Islet of Langerhans (tissue), 1 donor: Measurements from ENCODE around the gene DPYSL3.

Experiments
- FAIRE-seq: peaks from one replicate; lab custom pipeline; 2011; peaks lifted over from hg19 to GRCh38; lab: Jason Lieb, UNC

Gene DPYSL3

GRCh38 chr5:147472664-147473475 is 37.0 kb downstream of the DPYSL3 start:
- no peak for FAIRE-seq

GRCh38 chr5:147467973-147468508 is 41.8 kb downstream of the DPYSL3 start:
- FAIRE-seq = no peak

GRCh38 chr5:147466360-147466980 is 43.4 kb downstream of the DPYSL3 start:
- no peak for FAIRE-seq

- FAIRE-seq = no peak
Observed at GRCh38 chr5:147465747-147466146, 44.1 kb downstream of the DPYSL3 start.

- FAIRE-seq = no peak
Observed at GRCh38 chr5:147464211-147464610, 45.7 kb downstream of the DPYSL3 start.

DNA sequence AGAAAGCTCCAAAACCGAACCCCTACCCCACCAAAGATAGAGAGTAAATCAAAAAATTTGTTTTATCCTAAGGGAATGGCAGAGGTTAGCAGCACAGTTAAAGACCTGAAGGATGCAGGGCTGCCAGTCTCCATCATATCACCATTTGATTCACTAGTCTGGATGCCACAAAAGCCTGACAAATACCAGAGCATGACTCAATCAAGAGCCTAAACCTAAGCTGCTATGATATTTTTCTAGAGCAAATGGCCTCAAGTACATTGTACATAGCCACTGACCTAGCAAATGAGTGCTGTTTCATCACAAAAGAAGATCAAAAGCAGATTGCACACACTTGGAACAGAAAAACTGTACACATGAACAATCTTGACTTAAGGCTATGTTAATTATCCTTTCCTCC is 48.0 kb downstream of the DPYSL3 start:
- FAIRE-seq = no peak

DNA sequence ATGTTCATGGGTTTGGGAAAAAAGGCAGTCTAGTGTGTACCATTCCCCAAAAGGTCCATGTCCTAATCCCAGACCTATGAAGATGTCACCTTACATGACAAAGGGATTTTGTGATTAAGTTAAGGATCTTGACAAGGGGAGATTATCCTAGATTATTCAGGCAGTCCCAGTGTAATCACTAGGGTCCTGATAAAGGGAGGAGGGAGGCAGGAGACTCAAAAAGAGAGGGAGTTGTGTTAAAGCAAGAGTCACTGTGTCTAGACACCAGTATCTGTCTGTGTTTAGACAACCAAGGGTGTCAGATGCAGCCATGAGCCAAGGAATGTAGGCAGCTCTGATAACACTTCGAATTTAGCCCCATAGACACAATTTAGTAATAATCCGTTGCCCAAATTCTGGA is 49.5 kb downstream of the DPYSL3 start:
- no peak for FAIRE-seq

- FAIRE-seq = no peak
Observed at GRCh38 chr5:147458581-147458980, 51.3 kb downstream of the DPYSL3 start.

- no peak for FAIRE-seq
Observed at GRCh38 chr5:147455822-147456450, 53.9 kb downstream of the DPYSL3 start.

DNA sequence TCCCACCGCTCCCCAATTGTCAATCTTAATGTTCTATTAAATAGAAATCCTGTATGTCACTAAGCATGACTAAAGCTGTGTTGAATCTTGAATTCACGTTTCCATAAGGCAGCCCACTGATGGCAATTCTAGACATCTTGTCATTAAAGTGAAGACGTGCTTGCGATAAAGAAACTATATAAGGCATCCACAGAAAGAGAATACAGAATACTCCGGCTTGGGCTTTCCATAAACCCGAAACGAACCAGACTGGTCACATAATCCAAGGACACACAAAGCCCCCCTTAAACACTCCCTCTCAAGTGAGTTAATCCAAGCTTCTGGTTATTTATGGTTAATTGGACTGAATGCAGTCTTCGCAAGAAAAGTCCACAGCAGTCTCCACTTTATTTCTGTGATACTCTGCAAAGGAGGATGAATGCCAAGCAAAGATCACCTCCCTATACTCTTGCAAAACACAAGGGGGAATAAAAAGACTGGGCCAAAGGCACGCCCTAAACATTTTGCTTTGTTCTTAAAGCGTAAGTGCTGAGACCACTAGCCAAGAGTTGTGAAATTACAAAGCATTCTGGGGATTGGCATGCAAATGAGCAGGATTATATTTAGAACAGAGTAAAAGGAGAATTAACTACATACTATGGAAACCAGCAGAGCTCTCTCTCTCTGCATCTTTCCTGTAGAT is 54.7 kb downstream of the DPYSL3 start:
- FAIRE-seq = no peak

GRCh38 chr5:147453875-147454814 is 55.7 kb downstream of the DPYSL3 start:
- FAIRE-seq = no peak

GRCh38 chr5:147452165-147452811 is 57.6 kb downstream of the DPYSL3 start:
- FAIRE-seq = no peak

- FAIRE-seq = no peak
Observed at GRCh38 chr5:147451193-147451592, 58.7 kb downstream of the DPYSL3 start.

DNA sequence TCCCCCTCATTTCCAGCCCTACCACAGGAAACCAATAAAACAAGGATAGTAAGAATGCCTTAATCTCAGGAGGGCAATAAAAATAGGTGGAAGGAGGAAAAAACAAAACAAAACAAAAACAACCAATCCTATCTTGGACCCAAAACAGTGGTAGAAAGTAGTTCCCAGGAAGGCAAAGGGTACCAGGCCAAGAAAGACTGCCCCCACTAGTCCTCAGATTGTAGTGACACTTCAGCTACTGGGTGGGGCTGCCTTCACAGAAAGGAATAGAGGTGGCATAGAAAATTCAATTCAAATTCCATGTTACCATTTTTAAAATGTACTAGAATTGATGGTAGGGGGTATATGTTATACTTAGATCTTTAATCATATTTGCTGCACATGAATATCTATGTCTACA is 59.3 kb downstream of the DPYSL3 start:
- no peak for FAIRE-seq

- no peak for FAIRE-seq
Observed at GRCh38 chr5:147448766-147449165, 61.1 kb downstream of the DPYSL3 start.

- no peak for FAIRE-seq
Observed at GRCh38 chr5:147446523-147446922, 63.3 kb downstream of the DPYSL3 start.

- FAIRE-seq = no peak
Observed at GRCh38 chr5:147445917-147446316, 64.0 kb downstream of the DPYSL3 start.

DNA sequence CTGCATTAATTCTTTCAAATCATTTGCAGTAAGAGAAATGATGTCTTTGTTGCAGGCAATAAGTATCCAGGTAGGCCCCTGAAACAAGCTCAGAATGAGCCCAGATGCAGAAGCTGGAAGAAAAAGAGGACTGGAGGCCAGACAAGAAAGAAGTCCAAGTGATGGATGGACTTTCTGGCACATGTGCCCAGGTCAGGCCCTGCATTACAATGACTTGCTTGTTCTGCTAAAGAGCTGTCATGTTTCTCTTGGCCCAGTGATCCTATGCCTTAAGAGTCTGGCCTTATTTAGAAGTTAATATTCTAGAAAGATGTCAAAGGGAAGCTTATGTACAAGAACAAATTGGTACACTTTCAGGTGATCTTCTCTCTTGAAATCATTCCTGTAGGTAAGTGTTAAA is 64.8 kb downstream of the DPYSL3 start:
- FAIRE-seq = no peak

GRCh38 chr5:147442224-147442623 is 67.6 kb downstream of the DPYSL3 start:
- no peak for FAIRE-seq

DNA sequence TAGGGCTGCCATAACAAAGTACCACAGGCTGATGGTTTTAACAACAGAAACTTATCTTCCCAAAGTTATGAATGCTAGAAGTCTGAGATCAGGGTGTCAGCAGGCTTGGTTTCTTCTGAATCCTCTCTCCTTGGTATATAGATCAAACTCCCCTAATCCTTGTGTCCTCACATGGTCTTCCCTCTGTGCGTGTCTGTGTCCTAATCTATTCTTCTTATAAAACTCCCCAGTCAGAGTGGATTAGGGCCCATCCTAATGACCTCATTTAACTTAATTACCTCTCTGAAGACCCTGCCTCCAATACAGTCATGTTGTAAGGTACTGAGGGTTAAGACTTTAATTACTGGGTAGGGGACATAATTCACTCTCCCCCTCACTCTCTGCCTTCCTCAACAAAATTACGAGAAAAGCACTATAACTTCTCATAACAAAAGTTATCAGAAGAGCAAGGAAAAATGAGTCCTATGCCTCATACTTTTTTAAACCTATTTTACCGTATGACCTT is 68.6 kb downstream of the DPYSL3 start:
- no peak for FAIRE-seq

- no peak for FAIRE-seq
Observed at GRCh38 chr5:147439254-147439653, 70.6 kb downstream of the DPYSL3 start.
